SU-DHL-6 (cell line): ENCODE data around the gene SHF.

Experiments
- CTCF ChIP-seq: fragments of 200-600 bp; sonication (generic); IDR thresholded peaks from one replicate; pipeline ENCODE4 v1.5.1; 2017; ENCODE audit warnings: antibody characterized with exemption, mild to moderate bottlenecking, low read length, moderate library complexity; ENCODE audit not compliant: insufficient read depth, poor library complexity, severe bottlenecking
- EZH2phosphoT487 ChIP-seq: fragments of 200-600 bp; sonication (generic), shearing (Covaris generic); conservative IDR thresholded peaks from 2 replicates; pipeline ENCODE4 v1.6.1; 2018; ENCODE audit warnings: mild to moderate bottlenecking, antibody characterized with exemption, low read length, moderate library complexity, mixed read lengths

GRCh38 chr15:45201557-45201859, 13.7 kb upstream of the SHF start:
- no peak for TF ChIP-seq CTCF
- TF ChIP-seq EZH2phosphoT487 = no peak
